WTC11 (cell line): ENCODE data around the gene RSAD1. TPM values are rescaled to one million over a fixed set of nuclear protein-coding genes. Genes with fewer than 3 reads are reported as not detected.

ENCODE experiments used
- ATAC-seq: fragments of 200-7000 bp; cut with Tn5 transposase; 2 replicates; pipeline ENCODE4 v1.10.0; 2021; ENCODE audit warnings: mild to moderate bottlenecking, moderate library complexity
- CTCF ChIA-PET: fragments of 300-600 bp; sonication (Branson Sonifier 250); formaldehyde crosslinking; loops from one replicate; lab custom pipeline; 2021; ENCODE audit warnings: antibody characterized with exemption; lab: Charles Lee
- POLR2A ChIA-PET: fragments of 350-600 bp; sonication (Branson Sonifier 250); formaldehyde crosslinking; loops from one replicate; lab custom pipeline; 2021; ENCODE audit warnings: antibody characterized with exemption; lab: Charles Lee
- DNase-seq: peaks from one replicate; pipeline ENCODE4 v3.0.0; 2021; ENCODE audit warnings: low spot score
- H3K27ac Mint-ChIP-seq: 2 replicates; pipeline ENCODE4 v1.8.0; 2021; ENCODE audit warnings: mixed read lengths
- H3K27me3 Mint-ChIP-seq: 2 replicates; pipeline ENCODE4 v1.8.0; 2021; ENCODE audit warnings: low read depth, mild to moderate bottlenecking, moderate library complexity, mixed read lengths
- H3K36me3 Mint-ChIP-seq: 2 replicates; pipeline ENCODE4 v1.8.0; 2021; ENCODE audit warnings: mixed read lengths
- H3K4me1 Mint-ChIP-seq: 2 replicates; pipeline ENCODE4 v1.8.0; 2022; ENCODE audit warnings: mixed read lengths
- H3K4me3 Mint-ChIP-seq: 2 replicates; pipeline ENCODE4 v1.8.0; 2021; ENCODE audit warnings: mild to moderate bottlenecking, moderate library complexity, mixed read lengths
- H3K9me3 Mint-ChIP-seq: 2 replicates; pipeline ENCODE4 v1.8.0; 2021; ENCODE audit warnings: mixed read lengths
- ATF1 ChIP-seq: sonication (generic); formaldehyde crosslinking; IDR thresholded peaks from 2 replicates; pipeline ENCODE4 v1.8.1; 2023; ENCODE audit warnings: mild to moderate bottlenecking, moderate library complexity, missing genetic modification reagents
- FOXJ3 ChIP-seq: sonication (generic); formaldehyde crosslinking; IDR thresholded peaks from 2 replicates; pipeline ENCODE4 v1.9.0; 2021; ENCODE audit warnings: missing genetic modification reagents, mild to moderate bottlenecking, borderline replicate concordance
- GTF2I ChIP-seq: fragments of 250-450 bp; sonication (Bioruptor Pico); conservative IDR thresholded peaks from 2 replicates; pipeline ENCODE4 v1.4.0; 2021; ENCODE audit warnings: mild to moderate bottlenecking
- JAZF1 ChIP-seq: fragments of 250-450 bp; sonication (Bioruptor Pico); IDR thresholded peaks from 2 replicates; pipeline ENCODE4 v1.9.0; 2021; ENCODE audit warnings: moderate library complexity, mild to moderate bottlenecking, inconsistent platforms
- NFATC4 ChIP-seq: fragments of 250-450 bp; sonication (Bioruptor Pico); IDR thresholded peaks from 2 replicates; pipeline ENCODE4 v1.9.0; 2021; ENCODE audit warnings: mild to moderate bottlenecking
- NR2C2 ChIP-seq: sonication (generic); formaldehyde crosslinking; IDR thresholded peaks from 2 replicates; pipeline ENCODE4 v1.8.0; 2022; ENCODE audit warnings: mild to moderate bottlenecking, missing genetic modification reagents
- SP1 ChIP-seq: sonication (generic); formaldehyde crosslinking; conservative IDR thresholded peaks from 2 replicates; pipeline ENCODE4 v1.8.1; 2022; ENCODE audit warnings: missing genetic modification reagents
- ZBTB21 ChIP-seq: sonication (generic); formaldehyde crosslinking; IDR thresholded peaks from 2 replicates; pipeline ENCODE4 v1.8.1; 2023; ENCODE audit warnings: mild to moderate bottlenecking, missing genetic modification reagents, borderline replicate concordance
- ZNF317 ChIP-seq: sonication (generic); formaldehyde crosslinking; IDR thresholded peaks from 2 replicates; pipeline ENCODE4 v1.8.1; 2023; ENCODE audit warnings: low read depth, mild to moderate bottlenecking, moderate library complexity, missing genetic modification reagents, borderline replicate concordance
- ZNF423 ChIP-seq: fragments of 250-450 bp; sonication (Bioruptor Pico); IDR thresholded peaks from 2 replicates; pipeline ENCODE4 v2.1.2; 2022; ENCODE audit warnings: mild to moderate bottlenecking, moderate library complexity
- total RNA-seq: library from RNA; stranded (reverse); gene quantifications from 3 replicates; pipeline ENCODE4 v1.2.3, GENCODE V29; 2021
- TF ChIP-seq, protein P1 (sequence below): sonication (generic); formaldehyde crosslinking; IDR thresholded peaks from 2 replicates; pipeline ENCODE4 v1.8.0; 2023; ENCODE audit warnings: mild to moderate bottlenecking, missing genetic modification reagents
- TF ChIP-seq, protein P2 (sequence below): fragments of 250-450 bp; sonication (Bioruptor Pico); IDR thresholded peaks from 2 replicates; pipeline ENCODE4 v1.9.0; 2021; ENCODE audit warnings: moderate library complexity, mild to moderate bottlenecking, inconsistent platforms, borderline replicate concordance
- TF ChIP-seq, protein P3 (sequence below): sonication (generic); formaldehyde crosslinking; IDR thresholded peaks from 2 replicates; pipeline ENCODE4 v1.8.0; 2023; ENCODE audit warnings: missing genetic modification reagents, mild to moderate bottlenecking, borderline replicate concordance
- TF ChIP-seq, protein P4 (sequence below): sonication (generic); formaldehyde crosslinking; IDR thresholded peaks from 2 replicates; pipeline ENCODE4 v1.8.0; 2022; ENCODE audit warnings: mild to moderate bottlenecking, missing genetic modification reagents

RSAD1 gene
- total RNA-seq, 1 experiment from 2014 or later, result 35.1 TPM

DNA sequence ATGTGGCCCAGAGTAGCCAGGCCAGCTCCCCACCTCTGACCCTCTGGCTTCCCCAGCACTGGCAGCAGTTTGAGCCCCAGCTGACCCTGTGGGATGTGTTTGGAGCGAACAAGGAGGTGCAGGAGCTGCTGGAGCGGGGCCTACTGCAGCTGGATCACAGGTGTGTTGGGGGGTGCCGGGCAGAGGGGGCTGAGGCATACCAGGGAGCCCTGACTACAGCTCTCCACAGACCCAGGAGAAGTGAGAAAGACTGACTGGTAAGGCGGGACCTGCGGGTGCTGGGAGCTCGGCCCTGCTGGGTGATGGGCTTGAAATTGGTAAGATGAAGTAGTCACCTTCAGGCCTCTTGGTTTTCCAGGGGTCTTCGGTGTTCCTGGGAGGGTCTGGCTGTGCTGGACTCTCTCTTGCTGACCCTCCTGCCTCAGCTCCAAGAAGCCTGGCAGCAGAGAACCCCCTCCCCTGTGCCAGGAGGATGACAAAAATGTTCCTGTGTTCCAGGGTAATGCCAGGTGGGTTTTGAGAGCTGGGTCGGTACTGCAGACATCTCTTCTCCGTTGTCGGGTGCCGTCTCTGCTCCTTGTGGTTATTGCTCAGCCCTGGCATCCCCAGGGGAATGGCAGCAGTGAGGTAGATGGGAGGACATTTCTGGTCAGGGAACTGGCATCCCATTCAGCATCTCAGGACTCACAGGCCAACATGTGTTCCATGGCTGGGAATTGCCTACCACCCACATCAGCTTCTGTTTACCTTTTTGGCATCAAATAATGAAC is 5.9 kb downstream of the RSAD1 start (continued):
- TF ChIP-seq, protein P1, sequence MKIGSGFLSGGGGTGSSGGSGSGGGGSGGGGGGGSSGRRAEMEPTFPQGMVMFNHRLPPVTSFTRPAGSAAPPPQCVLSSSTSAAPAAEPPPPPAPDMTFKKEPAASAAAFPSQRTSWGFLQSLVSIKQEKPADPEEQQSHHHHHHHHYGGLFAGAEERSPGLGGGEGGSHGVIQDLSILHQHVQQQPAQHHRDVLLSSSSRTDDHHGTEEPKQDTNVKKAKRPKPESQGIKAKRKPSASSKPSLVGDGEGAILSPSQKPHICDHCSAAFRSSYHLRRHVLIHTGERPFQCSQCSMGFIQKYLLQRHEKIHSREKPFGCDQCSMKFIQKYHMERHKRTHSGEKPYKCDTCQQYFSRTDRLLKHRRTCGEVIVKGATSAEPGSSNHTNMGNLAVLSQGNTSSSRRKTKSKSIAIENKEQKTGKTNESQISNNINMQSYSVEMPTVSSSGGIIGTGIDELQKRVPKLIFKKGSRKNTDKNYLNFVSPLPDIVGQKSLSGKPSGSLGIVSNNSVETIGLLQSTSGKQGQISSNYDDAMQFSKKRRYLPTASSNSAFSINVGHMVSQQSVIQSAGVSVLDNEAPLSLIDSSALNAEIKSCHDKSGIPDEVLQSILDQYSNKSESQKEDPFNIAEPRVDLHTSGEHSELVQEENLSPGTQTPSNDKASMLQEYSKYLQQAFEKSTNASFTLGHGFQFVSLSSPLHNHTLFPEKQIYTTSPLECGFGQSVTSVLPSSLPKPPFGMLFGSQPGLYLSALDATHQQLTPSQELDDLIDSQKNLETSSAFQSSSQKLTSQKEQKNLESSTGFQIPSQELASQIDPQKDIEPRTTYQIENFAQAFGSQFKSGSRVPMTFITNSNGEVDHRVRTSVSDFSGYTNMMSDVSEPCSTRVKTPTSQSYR (CRISPR knock-in tag), result no peak
- no peak for TF ChIP-seq JAZF1 (CRISPR knock-in tag)

DNA sequence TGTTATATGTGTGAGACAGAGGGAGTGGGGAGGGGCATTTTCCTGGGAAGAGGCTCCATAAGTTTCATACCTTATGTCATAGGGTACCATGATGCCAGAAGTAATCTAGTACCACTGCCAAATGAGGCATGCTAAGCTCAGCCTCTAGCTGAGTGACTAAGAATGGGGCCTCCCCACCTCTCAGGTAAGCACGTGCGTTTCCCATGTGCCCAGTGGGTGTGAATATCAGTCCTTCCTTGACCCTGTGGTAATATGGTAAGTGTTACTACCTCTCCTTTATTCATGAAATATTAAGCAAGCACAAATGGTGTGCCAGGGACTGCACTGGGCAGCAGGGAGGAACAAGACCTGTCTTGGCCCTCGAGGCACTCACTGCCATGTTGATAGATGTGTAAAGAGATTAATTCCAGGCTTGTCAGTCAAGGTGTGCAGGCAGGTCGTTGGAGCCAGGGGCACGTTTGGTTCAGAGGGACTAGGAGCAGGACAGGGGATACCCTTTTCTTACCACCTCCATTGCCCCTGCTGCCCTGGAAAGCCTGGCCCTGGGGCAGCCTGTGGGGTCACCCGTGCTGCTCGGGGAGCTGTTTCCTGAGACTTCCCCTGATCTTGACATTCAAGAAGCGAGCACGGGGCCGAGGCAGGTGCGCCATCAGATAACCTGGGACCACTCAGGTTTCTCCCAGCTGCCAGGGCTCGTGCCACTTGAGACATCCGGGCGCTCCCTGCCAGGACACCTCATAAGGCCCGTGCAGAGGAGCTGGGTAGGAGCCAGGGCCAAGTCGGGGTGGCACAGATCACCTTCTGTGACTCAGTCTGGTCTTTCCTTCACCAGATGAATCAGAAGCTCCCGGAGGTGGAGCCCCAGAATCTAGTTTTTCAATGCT is 8.8 kb downstream of the RSAD1 start:
- ATAC-seq, result no peak
- no peak overlapping the region for H3K4me3 Mint-ChIP-seq
- no peak for TF ChIP-seq ZBTB21 (CRISPR knock-in tag)
- TF ChIP-seq FOXJ3, result no peak
- no peak for TF ChIP-seq SP1 (CRISPR knock-in tag)
- no peak for TF ChIP-seq ZNF317 (CRISPR knock-in tag)
- no peak for TF ChIP-seq GTF2I
- TF ChIP-seq, protein P2, sequence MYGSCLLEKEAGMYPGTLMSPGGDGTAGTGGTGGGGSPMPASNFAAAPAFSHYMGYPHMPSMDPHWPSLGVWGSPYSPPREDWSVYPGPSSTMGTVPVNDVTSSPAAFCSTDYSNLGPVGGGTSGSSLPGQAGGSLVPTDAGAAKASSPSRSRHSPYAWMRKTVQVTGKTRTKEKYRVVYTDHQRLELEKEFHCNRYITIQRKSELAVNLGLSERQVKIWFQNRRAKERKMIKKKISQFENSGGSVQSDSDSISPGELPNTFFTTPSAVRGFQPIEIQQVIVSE (CRISPR knock-in tag), result no peak
- no peak for TF ChIP-seq NR2C2
- TF ChIP-seq, protein P3, sequence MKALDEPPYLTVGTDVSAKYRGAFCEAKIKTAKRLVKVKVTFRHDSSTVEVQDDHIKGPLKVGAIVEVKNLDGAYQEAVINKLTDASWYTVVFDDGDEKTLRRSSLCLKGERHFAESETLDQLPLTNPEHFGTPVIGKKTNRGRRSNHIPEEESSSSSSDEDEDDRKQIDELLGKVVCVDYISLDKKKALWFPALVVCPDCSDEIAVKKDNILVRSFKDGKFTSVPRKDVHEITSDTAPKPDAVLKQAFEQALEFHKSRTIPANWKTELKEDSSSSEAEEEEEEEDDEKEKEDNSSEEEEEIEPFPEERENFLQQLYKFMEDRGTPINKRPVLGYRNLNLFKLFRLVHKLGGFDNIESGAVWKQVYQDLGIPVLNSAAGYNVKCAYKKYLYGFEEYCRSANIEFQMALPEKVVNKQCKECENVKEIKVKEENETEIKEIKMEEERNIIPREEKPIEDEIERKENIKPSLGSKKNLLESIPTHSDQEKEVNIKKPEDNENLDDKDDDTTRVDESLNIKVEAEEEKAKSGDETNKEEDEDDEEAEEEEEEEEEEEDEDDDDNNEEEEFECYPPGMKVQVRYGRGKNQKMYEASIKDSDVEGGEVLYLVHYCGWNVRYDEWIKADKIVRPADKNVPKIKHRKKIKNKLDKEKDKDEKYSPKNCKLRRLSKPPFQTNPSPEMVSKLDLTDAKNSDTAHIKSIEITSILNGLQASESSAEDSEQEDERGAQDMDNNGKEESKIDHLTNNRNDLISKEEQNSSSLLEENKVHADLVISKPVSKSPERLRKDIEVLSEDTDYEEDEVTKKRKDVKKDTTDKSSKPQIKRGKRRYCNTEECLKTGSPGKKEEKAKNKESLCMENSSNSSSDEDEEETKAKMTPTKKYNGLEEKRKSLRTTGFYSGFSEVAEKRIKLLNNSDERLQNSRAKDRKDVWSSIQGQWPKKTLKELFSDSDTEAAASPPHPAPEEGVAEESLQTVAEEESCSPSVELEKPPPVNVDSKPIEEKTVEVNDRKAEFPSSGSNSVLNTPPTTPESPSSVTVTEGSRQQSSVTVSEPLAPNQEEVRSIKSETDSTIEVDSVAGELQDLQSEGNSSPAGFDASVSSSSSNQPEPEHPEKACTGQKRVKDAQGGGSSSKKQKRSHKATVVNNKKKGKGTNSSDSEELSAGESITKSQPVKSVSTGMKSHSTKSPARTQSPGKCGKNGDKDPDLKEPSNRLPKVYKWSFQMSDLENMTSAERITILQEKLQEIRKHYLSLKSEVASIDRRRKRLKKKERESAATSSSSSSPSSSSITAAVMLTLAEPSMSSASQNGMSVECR (CRISPR knock-in tag), result no peak
- TF ChIP-seq ZNF423, result no peak
- TF ChIP-seq NFATC4 (CRISPR knock-in tag), result no peak
- no peak for TF ChIP-seq ATF1 (CRISPR knock-in tag)
- TF ChIP-seq, protein P4, sequence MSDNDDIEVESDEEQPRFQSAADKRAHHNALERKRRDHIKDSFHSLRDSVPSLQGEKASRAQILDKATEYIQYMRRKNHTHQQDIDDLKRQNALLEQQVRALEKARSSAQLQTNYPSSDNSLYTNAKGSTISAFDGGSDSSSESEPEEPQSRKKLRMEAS (CRISPR knock-in tag), result no peak
- H3K4me1 Mint-ChIP-seq, result no peaks in the 10 kb centered on the region
- no peak overlapping the region for H3K27ac Mint-ChIP-seq
- H3K36me3 Mint-ChIP-seq, result peaks cover 16% of the 10 kb centered on the region
- POLR2A ChIA-PET, result no interaction called here
- H3K9me3 Mint-ChIP-seq, result no peaks in the 10 kb centered on the region
- DNase-seq, result no peak
- CTCF ChIA-PET, result interaction anchor here (0.7 to 4.4 kb wide), 6 partner anchors 8 to 125 kb away, joined by 3 to 18 read pairs (median 4); partner anchors contain the start of gene LRRC59
- H3K27me3 Mint-ChIP-seq, result no peaks in the 10 kb centered on the region
